Mesendoderm (in vitro differentiated cells): ENCODE measurements around the gene CDK14.
A peak's percentile ranks its signal among the peaks of the same experiment; 100 is the strongest.

ENCODE experiments used
- DNase-seq: peaks from one replicate; pipeline ENCODE4 v3.0.0; 2013
- H2AK5ac ChIP-seq: 2 replicates; pipeline ENCODE4 v1.6.1; 2013; ENCODE audit warnings: low read length, inconsistent platforms
- H2BK120ac ChIP-seq: 2 replicates; pipeline ENCODE4 v1.6.1; 2013; ENCODE audit warnings: low read depth, mild to moderate bottlenecking, low read length, moderate library complexity, mixed read lengths
- H2BK15ac ChIP-seq: replicated peaks from 2 replicates; pipeline ENCODE4 v1.6.1; 2013; ENCODE audit warnings: low read depth, mild to moderate bottlenecking, moderate library complexity
- H2BK5ac ChIP-seq: 2 replicates; pipeline ENCODE4 v1.6.1; 2013; ENCODE audit warnings: low read length, inconsistent platforms
- H3K18ac ChIP-seq: 2 replicates; pipeline ENCODE4 v1.6.1; 2013; ENCODE audit warnings: mild to moderate bottlenecking, low read length, mixed read lengths
- H3K23ac ChIP-seq: one replicate; pipeline ENCODE4 v1.6.1; 2013; ENCODE audit warnings: low read length
- H3K27ac ChIP-seq: 2 replicates; pipeline ENCODE4 v1.5.1; 2013; ENCODE audit warnings: low read depth, mild to moderate bottlenecking, inconsistent platforms, low read length, moderate library complexity
- H3K27me3 ChIP-seq: 2 replicates; pipeline ENCODE4 v1.6.1; 2013; ENCODE audit warnings: low read length, control low read depth, mild to moderate bottlenecking, inconsistent platforms; ENCODE audit not compliant: insufficient read depth, poor library complexity
- H3K36me3 ChIP-seq: 2 replicates; pipeline ENCODE4 v1.6.1; 2013; ENCODE audit warnings: low read length, inconsistent platforms; ENCODE audit not compliant: control insufficient read depth, insufficient read depth
- H3K4ac ChIP-seq: one replicate; pipeline ENCODE4 v1.6.1; 2013; ENCODE audit warnings: low read depth, mild to moderate bottlenecking, low read length, moderate library complexity
- H3K4me1 ChIP-seq: 2 replicates; pipeline ENCODE4 v1.6.1; 2013; ENCODE audit warnings: low read depth, low read length, inconsistent platforms; ENCODE audit not compliant: control insufficient read depth
- H3K4me2 ChIP-seq: 2 replicates; pipeline ENCODE4 v1.6.1; 2013; ENCODE audit warnings: low read length
- H3K4me3 ChIP-seq: 2 replicates; pipeline ENCODE4 v1.5.1; 2013; ENCODE audit warnings: mild to moderate bottlenecking, low read length
- H3K56ac ChIP-seq: one replicate; pipeline ENCODE4 v1.6.1; 2013; ENCODE audit warnings: low read length
- H3K79me1 ChIP-seq: 2 replicates; pipeline ENCODE4 v1.6.1; 2013; ENCODE audit warnings: low read length, inconsistent platforms
- H3K79me2 ChIP-seq: 2 replicates; pipeline ENCODE4 v1.6.1; 2013; ENCODE audit warnings: mild to moderate bottlenecking, low read length; ENCODE audit not compliant: control insufficient read depth, insufficient read depth
- H3K9ac ChIP-seq: 2 replicates; pipeline ENCODE4 v1.6.1; 2013; ENCODE audit warnings: low read length, inconsistent platforms
- H4K5ac ChIP-seq: one replicate; pipeline ENCODE4 v1.6.1; 2013; ENCODE audit warnings: low read length
- H4K8ac ChIP-seq: one replicate; pipeline ENCODE4 v1.6.1; 2013; ENCODE audit warnings: low read depth, mild to moderate bottlenecking, control low read depth, low read length, moderate library complexity
- WGBS: extraction: QIAGEN DNeasy Blood & Tissue Kit; methylation state at CpG from one replicate; pipeline ENCODE4 v1.1.7; 2013; ENCODE audit warnings: low lambda C conversion rate, missing lambda C conversion rate; ENCODE audit not compliant: insufficient coverage; ENCODE audit errors: extremely low coverage; 5-methylcytosine and 5-hydroxymethylcytosine counted together

CDK14 gene

DNA sequence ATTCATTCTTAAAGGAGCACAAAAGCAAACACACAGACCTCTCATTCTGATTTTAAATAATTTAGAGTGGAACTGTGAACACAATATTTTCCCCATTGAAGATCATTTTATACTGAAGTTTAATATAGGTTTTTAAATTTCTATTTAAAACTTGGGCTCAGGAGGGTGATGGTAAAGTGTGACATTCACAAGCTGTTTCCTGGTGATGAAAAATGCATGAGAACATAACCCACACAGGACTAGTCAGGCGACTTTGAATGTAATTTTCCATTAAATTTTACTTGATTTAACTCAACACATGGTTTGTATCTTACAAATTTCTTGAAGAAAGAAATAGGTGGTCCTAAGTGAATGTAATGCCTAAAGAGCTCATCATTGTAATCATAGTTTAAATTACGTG lies 143.6 kb downstream of the CDK14 start:
- no peak overlapping the region for H3K4me3 ChIP-seq
- no peak overlapping the region for H3K4me2 ChIP-seq
- no peak overlapping the region for H2BK120ac ChIP-seq
- no peaks in the 10 kb centered on the region for H3K36me3 ChIP-seq
- no peak for DNase-seq
- H3K27me3 ChIP-seq, result no peaks in the 10 kb centered on the region
- H2AK5ac ChIP-seq, result no peak overlapping the region
- H3K4me1 ChIP-seq, result no peaks in the 10 kb centered on the region
- H3K56ac ChIP-seq, result no peak overlapping the region
- H3K18ac ChIP-seq, result no peak overlapping the region
- H3K79me2 ChIP-seq, result no peaks in the 10 kb centered on the region
- H3K4ac ChIP-seq, result no peak overlapping the region
- WGBS, result no CpG with 5 or more reads among the region's 2 CpGs
- H3K23ac ChIP-seq, result no peak overlapping the region
- no peak overlapping the region for H4K5ac ChIP-seq
- no peak overlapping the region for H3K27ac ChIP-seq
- no peak overlapping the region for H2BK5ac ChIP-seq
- H3K9ac ChIP-seq, result no peak overlapping the region
- no peak overlapping the region for H2BK15ac ChIP-seq
- H3K79me1 ChIP-seq, result no peaks in the 10 kb centered on the region
- no peak overlapping the region for H4K8ac ChIP-seq

DNA sequence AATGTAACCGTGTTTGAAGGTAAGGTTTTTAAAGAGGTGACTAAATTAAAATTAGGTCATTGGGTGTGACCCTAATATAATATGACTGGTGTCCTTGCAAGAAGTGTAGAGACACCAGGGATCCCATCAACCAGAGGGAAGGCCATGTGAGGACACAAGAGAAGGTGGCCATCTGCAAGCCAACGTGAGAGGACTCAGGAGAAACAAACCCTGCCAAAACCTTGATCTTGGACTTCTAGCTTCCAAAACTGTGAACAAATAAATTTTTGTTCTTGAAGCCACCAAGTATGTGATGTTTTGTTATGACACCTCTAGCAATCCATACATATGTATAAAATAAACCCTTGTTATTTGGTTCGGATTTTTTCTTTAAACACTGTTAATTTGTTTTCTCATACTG lies 144.3 kb downstream of the CDK14 start:
- no peak for DNase-seq
- Histone ChIP-seq H2BK15ac (no peak overlapping the region), H3K23ac (no peak overlapping the region), H3K56ac (no peak overlapping the region), H3K18ac (no peak overlapping the region), H3K4me1 (no peaks in the 10 kb centered on the region), H3K9ac (no peak overlapping the region), H2BK120ac (no peak overlapping the region), H3K36me3 (no peaks in the 10 kb centered on the region), H4K5ac (no peak overlapping the region), H3K4me3 (no peak overlapping the region), H3K27ac (no peak overlapping the region), H3K79me2 (no peaks in the 10 kb centered on the region), H3K4ac (no peak overlapping the region), H3K27me3 (no peaks in the 10 kb centered on the region), H2BK5ac (no peak overlapping the region), H2AK5ac (no peak overlapping the region), H4K8ac (no peak overlapping the region), H3K4me2 (no peak overlapping the region), H3K79me1 (no peaks in the 10 kb centered on the region)
- WGBS, result no CpG with 5 or more reads among the region's 3 CpGs

DNA sequence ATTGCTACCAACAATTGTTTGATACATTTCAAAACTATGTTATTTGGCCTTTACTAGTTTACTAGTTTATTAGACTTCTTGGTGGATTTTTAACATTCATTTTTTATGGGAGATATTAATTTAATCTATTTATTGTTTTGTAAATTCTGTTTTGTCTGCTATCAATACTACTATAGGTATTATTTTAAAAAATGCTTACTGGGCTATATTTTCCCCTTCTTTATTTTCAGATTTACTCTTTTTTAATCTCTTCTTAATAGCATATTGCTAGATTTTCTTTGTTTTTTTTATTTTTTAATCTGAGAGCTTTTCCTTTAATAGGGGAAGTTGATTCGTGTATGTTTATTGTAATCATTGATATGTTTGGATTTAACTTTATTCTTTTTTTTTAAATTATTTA lies 147.5 kb downstream of the CDK14 start:
- Histone ChIP-seq H2BK120ac (no peak overlapping the region), H4K8ac (no peak overlapping the region), H3K4ac (no peak overlapping the region), H3K18ac (no peak overlapping the region), H3K79me1 (no peaks in the 10 kb centered on the region), H2AK5ac (no peak overlapping the region), H3K9ac (no peak overlapping the region), H3K4me1 (no peaks in the 10 kb centered on the region), H3K27me3 (no peaks in the 10 kb centered on the region), H3K4me3 (no peak overlapping the region), H2BK15ac (no peak overlapping the region), H3K27ac (no peak overlapping the region), H2BK5ac (no peak overlapping the region), H4K5ac (no peak overlapping the region), H3K23ac (no peak overlapping the region), H3K36me3 (no peaks in the 10 kb centered on the region), H3K4me2 (no peak overlapping the region), H3K56ac (no peak overlapping the region), H3K79me2 (no peaks in the 10 kb centered on the region)
- no CpG with 5 or more reads among the region's 1 CpG for WGBS
- no peak for DNase-seq

DNA sequence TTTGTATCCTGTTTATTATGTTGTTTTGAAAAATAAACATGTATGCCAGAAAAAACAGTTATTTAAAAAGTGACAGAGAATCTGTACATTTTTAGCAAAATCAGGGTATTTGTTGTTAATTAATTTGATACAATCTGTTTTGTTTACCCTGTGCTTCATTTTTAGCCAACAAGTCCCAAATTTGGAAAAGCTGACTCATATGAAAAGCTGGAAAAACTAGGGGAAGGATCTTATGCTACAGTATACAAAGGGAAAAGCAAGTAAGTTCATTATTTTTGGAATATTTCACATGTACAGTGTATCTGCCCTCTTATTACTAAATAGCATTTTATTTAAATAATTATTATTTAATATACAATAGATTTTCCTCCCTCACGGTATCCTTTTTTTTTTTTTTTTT lies 151.4 kb downstream of the CDK14 start:
- H2AK5ac ChIP-seq, result no peak overlapping the region
- no peak overlapping the region for H2BK120ac ChIP-seq
- no peak overlapping the region for H3K23ac ChIP-seq
- no peak overlapping the region for H3K18ac ChIP-seq
- H3K56ac ChIP-seq, result no peak overlapping the region
- no peaks in the 10 kb centered on the region for H3K36me3 ChIP-seq
- H3K79me2 ChIP-seq, result no peaks in the 10 kb centered on the region
- no peak overlapping the region for H2BK5ac ChIP-seq
- DNase-seq, result no peak
- H3K4me1 ChIP-seq, result no peaks in the 10 kb centered on the region
- H3K4ac ChIP-seq, result no peak overlapping the region
- no peak overlapping the region for H3K27ac ChIP-seq
- H3K9ac ChIP-seq, result no peak overlapping the region
- H3K27me3 ChIP-seq, result no peaks in the 10 kb centered on the region
- no peaks in the 10 kb centered on the region for H3K79me1 ChIP-seq
- no peak overlapping the region for H3K4me3 ChIP-seq
- no peak overlapping the region for H2BK15ac ChIP-seq
- no CpG with 5 or more reads among the region's 1 CpG for WGBS
- no peak overlapping the region for H3K4me2 ChIP-seq
- H4K5ac ChIP-seq, result no peak overlapping the region
- H4K8ac ChIP-seq, result no peak overlapping the region

DNA sequence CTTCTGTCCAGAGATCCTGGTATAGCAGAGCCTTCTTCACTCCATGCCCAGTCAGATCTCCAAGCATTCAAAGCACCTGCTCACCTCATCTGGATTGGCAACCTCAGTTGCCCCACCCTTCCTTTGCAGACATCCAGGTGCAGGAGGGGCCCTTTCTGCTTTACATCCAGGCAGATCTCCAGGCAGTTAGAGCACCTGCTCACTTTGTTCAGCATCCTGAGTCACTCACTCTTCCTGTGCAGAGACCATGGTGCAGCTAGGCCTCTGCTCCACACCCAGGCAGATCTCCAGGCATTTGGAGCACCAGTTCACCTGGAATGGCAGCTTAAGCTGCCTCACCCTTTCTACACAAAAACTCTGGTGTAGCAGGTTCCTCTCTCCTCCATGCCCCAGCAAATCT lies 153.1 kb downstream of the CDK14 start:
- Histone ChIP-seq H3K36me3 (no peaks in the 10 kb centered on the region), H2BK15ac (no peak overlapping the region), H3K27ac (no peak overlapping the region), H3K79me1 (no peaks in the 10 kb centered on the region), H3K23ac (no peak overlapping the region), H2BK120ac (no peak overlapping the region), H3K27me3 (no peaks in the 10 kb centered on the region), H3K4me1 (no peaks in the 10 kb centered on the region), H2AK5ac (no peak overlapping the region), H4K5ac (no peak overlapping the region), H3K56ac (no peak overlapping the region), H3K4me3 (no peak overlapping the region), H3K18ac (no peak overlapping the region), H2BK5ac (no peak overlapping the region), H3K4ac (no peak overlapping the region), H3K9ac (no peak overlapping the region), H4K8ac (no peak overlapping the region), H3K79me2 (no peaks in the 10 kb centered on the region), H3K4me2 (no peak overlapping the region)
- no peak for DNase-seq

DNA sequence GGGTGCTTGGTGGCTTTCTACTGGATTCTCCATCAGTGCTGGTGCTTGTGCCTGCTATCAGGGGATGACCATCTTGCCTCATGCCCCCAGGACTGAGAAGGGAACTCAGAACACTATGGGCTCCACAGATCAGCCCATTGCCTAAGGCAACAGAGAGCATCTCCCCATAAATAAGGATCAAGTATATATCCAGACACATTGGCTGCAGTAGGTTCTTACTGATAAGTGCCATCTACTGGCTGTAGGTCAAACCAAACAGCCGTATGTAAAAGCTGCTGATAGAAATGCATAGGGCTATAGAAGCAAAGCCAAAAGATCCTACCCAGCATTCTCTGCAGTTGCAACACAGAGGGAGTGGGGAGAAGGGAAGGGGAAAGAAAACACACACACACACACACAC lies 153.7 kb downstream of the CDK14 start:
- H3K4me3 ChIP-seq, result no peak overlapping the region
- no peak overlapping the region for H3K18ac ChIP-seq
- H2BK120ac ChIP-seq, result no peak overlapping the region
- no CpG with 5 or more reads among the region's 1 CpG for WGBS
- no peak overlapping the region for H3K56ac ChIP-seq
- no peak overlapping the region for H3K4me2 ChIP-seq
- no peaks in the 10 kb centered on the region for H3K36me3 ChIP-seq
- no peak overlapping the region for H3K27ac ChIP-seq
- no peaks in the 10 kb centered on the region for H3K79me1 ChIP-seq
- H4K8ac ChIP-seq, result no peak overlapping the region
- no peak overlapping the region for H2BK5ac ChIP-seq
- no peak overlapping the region for H3K9ac ChIP-seq
- H2AK5ac ChIP-seq, result no peak overlapping the region
- H2BK15ac ChIP-seq, result no peak overlapping the region
- DNase-seq, result peak; percentile 75
- no peak overlapping the region for H3K4ac ChIP-seq
- no peaks in the 10 kb centered on the region for H3K79me2 ChIP-seq
- no peaks in the 10 kb centered on the region for H3K4me1 ChIP-seq
- no peak overlapping the region for H4K5ac ChIP-seq
- H3K27me3 ChIP-seq, result no peaks in the 10 kb centered on the region
- H3K23ac ChIP-seq, result no peak overlapping the region
